ENCODE measurements around the gene NCAPH2.
A peak's percentile ranks its signal among the peaks of the same experiment; 100 is the strongest.

NCAPH2 gene

GRCh38 chr22:50474710-50475651, 33.0 kb upstream of the NCAPH2 start, which contains the start of gene SBF1:
Gene SBF1, minus strand, starts transcription at chr22:50475035. Its CDS starts 195 bp downstream, at chr22:50474840.
- peak; percentile 79 for DNase-seq (ENCODE audit: low read depth)

- DNase-seq (ENCODE audit: low read depth) = no peak
These were observed 32.4 kb upstream of the NCAPH2 start for GRCh38 chr22:50475652-50476002.

GRCh38 chr22:50476868-50477267, 31.2 kb upstream of the NCAPH2 start:
- DNase-seq (ENCODE audit: low read depth) = no peak

- DNase-seq (ENCODE audit: low read depth) = no peak
These were observed 30.1 kb upstream of the NCAPH2 start for GRCh38 chr22:50477923-50478322.

- no peak for DNase-seq (ENCODE audit: low read depth)
These were observed 28.3 kb upstream of the NCAPH2 start for GRCh38 chr22:50479721-50480120.

- no peak for DNase-seq (ENCODE audit: low read depth)
These were observed 27.0 kb upstream of the NCAPH2 start for GRCh38 chr22:50481045-50481439.

GRCh38 chr22:50481440-50482106, 26.5 kb upstream of the NCAPH2 start, which contains the start of gene ADM2:
Gene ADM2, plus strand, starts transcription at chr22:50481543. Its CDS starts 305 bp downstream, at chr22:50481848.
- DNase-seq (ENCODE audit: low read depth) = no peak

GRCh38 chr22:50482107-50483074, 25.6 kb upstream of the NCAPH2 start:
- no peak for DNase-seq (ENCODE audit: low read depth)

- no peak for DNase-seq (ENCODE audit: low read depth)
These were observed 24.9 kb upstream of the NCAPH2 start for GRCh38 chr22:50483106-50483505.

- no peak for DNase-seq (ENCODE audit: low read depth)
These were observed 24.5 kb upstream of the NCAPH2 start for GRCh38 chr22:50483556-50483955.

- DNase-seq (ENCODE audit: low read depth) = no peak
These were observed 23.8 kb upstream of the NCAPH2 start for GRCh38 chr22:50483977-50484853.

- DNase-seq (ENCODE audit: low read depth) = no peak
These were observed 22.5 kb upstream of the NCAPH2 start for GRCh38 chr22:50485221-50486131.

GRCh38 chr22:50486561-50487289, 21.3 kb upstream of the NCAPH2 start, which contains the start of gene MIOX:
Gene MIOX, plus strand, starts transcription at chr22:50486859. Its CDS starts 39 bp downstream, at chr22:50486898.
- no peak for DNase-seq (ENCODE audit: low read depth)

GRCh38 chr22:50487290-50488005, 20.6 kb upstream of the NCAPH2 start:
- no peak for DNase-seq (ENCODE audit: low read depth)

- no peak for DNase-seq (ENCODE audit: low read depth)
These were observed 19.9 kb upstream of the NCAPH2 start for GRCh38 chr22:50488006-50488677.

GRCh38 chr22:50488886-50489285, 19.1 kb upstream of the NCAPH2 start:
- DNase-seq (ENCODE audit: low read depth) = no peak

- DNase-seq (ENCODE audit: low read depth) = no peak
These were observed 18.4 kb upstream of the NCAPH2 start for GRCh38 chr22:50489363-50490243.
